Mucosa of descending colon (tissue), 3 donors: ENCODE measurements around the gene RNF41. TPM values are rescaled to one million over a fixed set of nuclear protein-coding genes. Genes with fewer than 3 reads are reported as not detected.

Source experiments
- ATAC-seq: fragments of 200-7000 bp; cut with Tn5 transposase; one replicate; pipeline ENCODE4 v1.9.1; 2020; ENCODE audit warnings: mild to moderate bottlenecking, moderate library complexity
- DNase-seq, 3 donors: peaks; one replicate each; pipeline ENCODE4 v3.0.0-alpha.2; 2020
- H3K36me3 ChIP-seq: fragments of 200-600 bp; one replicate; pipeline ENCODE4 v1.8.0; 2021; ENCODE audit warnings: low read depth, mild to moderate bottlenecking
- H3K4me1 ChIP-seq: fragments of 200-600 bp; one replicate; pipeline ENCODE4 v1.8.0; 2021; ENCODE audit warnings: low read depth, mild to moderate bottlenecking
- H3K4me3 ChIP-seq: fragments of 200-600 bp; one replicate; pipeline ENCODE4 v1.8.0; 2021; ENCODE audit warnings: mild to moderate bottlenecking
- H3K9me3 ChIP-seq: fragments of 200-600 bp; one replicate; pipeline ENCODE4 v1.8.0; 2021; ENCODE audit warnings: mild to moderate bottlenecking
- intact Hi-C, 2 donors: fragments of 100-400 bp; cut with DNase I in 1 of 2; cut with micrococcal nuclease in 1 of 2; formaldehyde crosslinking; loops; one replicate each; pipeline versions ENCODE4 v1.11.0 to v1.11.1; 2022; cut with DNase I, micrococcal nuclease
- total RNA-seq, 3 donors: library from RNA; stranded (reverse); fragmentation: NEBNext Ultra II Directional in 2 of 3; extraction: Animal tissue kit (Norgen Biotek cat#: 25700) in 2 of 3; gene quantifications; one replicate each; pipeline versions ENCODE4 v1.2.1 to v1.2.4, GENCODE V29; 2021 to 2023
- TF ChIP-seq, protein P1 (sequence below): fragments of 200-600 bp; IDR thresholded peaks from one replicate; pipeline ENCODE4 v1.8.0; 2022; ENCODE audit warnings: antibody characterized with exemption, mild to moderate bottlenecking
- donor health status: DM: no; HTN: no; CAD: no; lungs with moderate emphysema.
- donor health status: DM: no; HTN: no; CAD: no.
- donor health status: DM: no; HTN: yes; CAD: no.

Gene RNF41
- total RNA-seq, 3 donors from 2014 or later = 30.4 to 51.5 (median 32.1) TPM

DNA sequence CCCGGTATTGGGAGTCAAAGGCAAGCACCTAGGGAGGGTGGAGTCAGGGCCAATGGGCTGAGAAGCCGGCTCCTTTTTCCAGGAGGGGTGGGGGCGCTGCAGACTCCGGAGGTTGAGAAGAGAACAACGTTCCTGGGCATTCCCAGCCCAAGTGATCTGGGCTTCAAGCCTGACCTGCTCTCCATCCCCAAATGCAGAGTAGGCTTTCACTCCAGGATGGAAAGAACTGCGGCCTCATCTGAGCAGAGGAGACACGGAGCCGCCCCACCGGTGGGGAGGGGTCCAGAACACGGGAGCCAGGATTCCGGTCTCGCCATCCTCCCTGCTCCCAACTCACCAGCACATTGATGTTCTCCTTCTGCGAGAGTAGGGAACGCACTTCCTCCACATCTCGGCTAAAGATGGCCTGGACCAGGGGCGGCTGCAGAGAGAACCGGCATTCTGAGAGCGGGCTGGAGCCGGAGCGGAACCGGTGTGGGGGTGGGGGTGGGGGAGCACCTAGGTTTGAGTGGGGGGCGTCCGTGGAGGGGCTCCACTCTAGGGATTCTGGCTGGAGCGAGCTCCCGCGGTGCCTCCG is 35.9 kb upstream of the RNF41 start:
- DNase-seq = peak in 2 of 3 donors; percentile 43 to 52

DNA sequence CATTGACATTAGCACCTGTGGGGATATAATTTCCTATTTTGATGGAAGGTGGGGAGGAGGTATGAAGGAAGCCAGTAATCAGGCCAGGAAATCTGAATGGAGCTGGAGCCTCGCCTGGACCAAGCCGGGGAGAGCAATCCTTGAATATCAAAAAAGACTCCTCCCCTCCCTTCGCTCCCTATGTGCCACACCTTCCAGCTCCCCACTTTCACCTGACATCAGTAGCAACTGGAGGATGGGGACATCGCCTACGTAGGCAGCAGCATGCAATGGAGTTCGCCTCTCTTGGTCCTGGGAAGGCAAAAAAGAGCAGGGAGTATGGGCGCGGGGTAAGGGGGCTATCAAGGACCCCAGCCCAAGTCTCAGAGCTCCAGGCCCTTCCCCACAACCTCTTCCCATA is 35.3 kb upstream of the RNF41 start:
- ATAC-seq = no peak
- Histone ChIP-seq H3K4me3 (no peak overlapping the region), H3K9me3 (no peaks in the 10 kb centered on the region), H3K36me3 (peaks cover 10% of the 10 kb centered on the region), H3K4me1 (peaks cover 19% of the 10 kb centered on the region)
- TF ChIP-seq, protein P1, sequence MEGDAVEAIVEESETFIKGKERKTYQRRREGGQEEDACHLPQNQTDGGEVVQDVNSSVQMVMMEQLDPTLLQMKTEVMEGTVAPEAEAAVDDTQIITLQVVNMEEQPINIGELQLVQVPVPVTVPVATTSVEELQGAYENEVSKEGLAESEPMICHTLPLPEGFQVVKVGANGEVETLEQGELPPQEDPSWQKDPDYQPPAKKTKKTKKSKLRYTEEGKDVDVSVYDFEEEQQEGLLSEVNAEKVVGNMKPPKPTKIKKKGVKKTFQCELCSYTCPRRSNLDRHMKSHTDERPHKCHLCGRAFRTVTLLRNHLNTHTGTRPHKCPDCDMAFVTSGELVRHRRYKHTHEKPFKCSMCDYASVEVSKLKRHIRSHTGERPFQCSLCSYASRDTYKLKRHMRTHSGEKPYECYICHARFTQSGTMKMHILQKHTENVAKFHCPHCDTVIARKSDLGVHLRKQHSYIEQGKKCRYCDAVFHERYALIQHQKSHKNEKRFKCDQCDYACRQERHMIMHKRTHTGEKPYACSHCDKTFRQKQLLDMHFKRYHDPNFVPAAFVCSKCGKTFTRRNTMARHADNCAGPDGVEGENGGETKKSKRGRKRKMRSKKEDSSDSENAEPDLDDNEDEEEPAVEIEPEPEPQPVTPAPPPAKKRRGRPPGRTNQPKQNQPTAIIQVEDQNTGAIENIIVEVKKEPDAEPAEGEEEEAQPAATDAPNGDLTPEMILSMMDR = no peak
- DNase-seq = no peak
- intact Hi-C loops = no loop called here

More for the DNA sequence above, 35.9 kb upstream of the RNF41 start:
- Histone ChIP-seq H3K4me3 (peak overlapping the region; percentile 69), H3K4me1 (peaks cover 19% of the 10 kb centered on the region), H3K36me3 (peaks cover 9% of the 10 kb centered on the region), H3K9me3 (no peaks in the 10 kb centered on the region)
- peak; percentile 28 for ATAC-seq
- TF ChIP-seq, protein P1 = no peak
- intact Hi-C loops = no loop called here

- Histone ChIP-seq H3K4me3 (no peak overlapping the region), H3K36me3 (peaks cover 15% of the 10 kb centered on the region)
- intact Hi-C loops = no loop called here
Measured at GRCh38 chr12:56256326-56256960, 34.7 kb upstream of the RNF41 start.

GRCh38 chr12:56255671-56256070 is 33.9 kb upstream of the RNF41 start:
- H3K9me3 ChIP-seq = no peaks in the 10 kb centered on the region
- no peak for DNase-seq
- no peak overlapping the region for H3K4me3 ChIP-seq
- peaks cover 19% of the 10 kb centered on the region for H3K4me1 ChIP-seq
- peaks cover 15% of the 10 kb centered on the region for H3K36me3 ChIP-seq
- intact Hi-C loops = no loop called here
- TF ChIP-seq, protein P1 = no peak
- no peak for ATAC-seq

More at GRCh38 chr12:56256326-56256960, 34.7 kb upstream of the RNF41 start:
- Histone ChIP-seq H3K9me3 (no peaks in the 10 kb centered on the region), H3K4me1 (peaks cover 19% of the 10 kb centered on the region)
- DNase-seq (no peak), ATAC-seq (no peak)
- TF ChIP-seq, protein P1 = no peak

DNA sequence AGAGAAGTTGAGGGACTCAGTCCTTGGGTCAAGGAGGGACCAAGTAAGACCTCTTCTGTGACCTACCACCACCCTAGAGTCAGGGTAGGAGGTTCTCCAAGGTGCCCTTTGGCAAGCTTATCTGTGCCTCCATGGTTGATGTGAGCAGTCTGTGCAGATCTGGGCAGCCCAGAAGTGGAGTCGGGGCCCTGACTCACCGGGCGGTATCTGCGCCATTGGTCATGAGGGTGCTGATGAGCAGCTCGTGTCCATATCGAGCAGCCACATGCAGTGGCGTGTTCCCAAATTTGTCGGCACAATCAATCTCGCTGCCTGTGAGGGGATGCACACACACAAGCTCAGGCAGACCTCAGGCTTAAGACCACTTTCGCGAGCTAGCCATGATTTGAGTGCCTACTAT is 31.4 kb upstream of the RNF41 start:
- peaks cover 12% of the 10 kb centered on the region for H3K4me1 ChIP-seq
- no peak for DNase-seq
- H3K9me3 ChIP-seq = no peaks in the 10 kb centered on the region
- H3K36me3 ChIP-seq = peaks cover 18% of the 10 kb centered on the region
- H3K4me3 ChIP-seq = no peak overlapping the region
- TF ChIP-seq, protein P1 = no peak
- intact Hi-C loops = no loop called here
- no peak for ATAC-seq
